Smooth muscle cell of the pulmonary artery (primary cell): Measurements from ENCODE around the gene TTC6. TPM values are rescaled to one million over a fixed set of nuclear protein-coding genes. Genes with fewer than 3 reads are reported as not detected.

Source experiments
- total RNA-seq: library from RNA; depleted of rRNA; stranded (reverse); fragments of >200 nt; gene quantifications from 2 replicates; pipeline ENCODE4 v1.2.3, GENCODE V29; 2014

TTC6 gene, protein sequence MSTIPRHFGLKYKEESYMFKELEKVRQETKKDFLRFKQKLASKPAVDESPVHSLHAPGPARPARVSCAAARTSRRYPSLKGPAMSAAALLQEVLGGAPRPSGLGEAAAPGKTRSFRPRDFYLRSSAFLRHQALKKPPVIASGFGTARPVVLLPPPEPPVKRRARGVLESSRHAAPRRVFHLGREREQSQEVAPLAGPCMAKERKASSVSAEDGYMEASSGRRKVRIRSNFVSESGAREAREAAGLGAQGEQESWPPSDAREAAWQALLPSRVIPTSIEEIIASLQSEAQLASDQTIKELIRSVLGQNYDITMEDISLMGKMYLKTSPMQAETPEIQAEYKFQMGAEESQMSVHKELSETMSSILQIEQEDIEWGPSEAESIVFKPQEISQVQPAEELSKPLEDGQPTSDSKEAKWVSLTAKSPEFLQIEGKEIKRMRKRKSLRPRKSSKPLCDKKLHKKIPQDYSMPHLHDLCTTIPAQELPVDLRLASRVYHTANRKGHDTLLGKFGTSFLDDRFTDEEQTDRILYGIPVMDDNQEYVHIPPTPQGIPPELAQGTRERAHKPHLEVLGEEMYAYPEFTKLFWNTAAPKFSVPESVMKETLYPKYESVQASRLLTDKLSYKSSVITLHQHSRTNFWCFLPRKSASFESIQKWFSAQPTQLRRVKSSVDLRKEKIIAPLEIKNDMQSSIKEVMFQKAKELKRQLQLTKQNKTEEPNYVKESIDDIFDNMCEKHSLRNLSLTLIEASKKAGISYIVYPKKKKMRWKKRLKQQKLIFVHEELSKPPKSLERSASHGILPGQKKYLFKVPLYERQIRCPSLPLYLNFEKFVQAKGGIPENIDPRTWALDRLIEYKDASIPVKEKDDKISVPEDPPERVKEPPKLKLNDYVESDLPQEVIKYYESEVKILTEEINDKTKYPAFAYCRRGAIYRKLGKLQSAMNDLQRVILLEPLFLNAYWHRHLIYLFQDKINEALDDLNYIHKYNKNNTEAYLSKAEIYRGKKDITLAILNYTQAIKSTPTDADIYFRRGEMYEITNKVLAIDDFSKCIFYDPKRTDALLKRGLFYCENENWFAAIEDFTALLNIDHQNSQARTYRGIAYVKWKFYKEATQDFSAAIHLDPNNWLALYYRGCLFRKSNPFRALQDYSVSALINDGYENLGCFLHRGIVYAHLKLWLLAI (N-terminal part only)
- not detected in 2 replicates for total RNA-seq

DNA sequence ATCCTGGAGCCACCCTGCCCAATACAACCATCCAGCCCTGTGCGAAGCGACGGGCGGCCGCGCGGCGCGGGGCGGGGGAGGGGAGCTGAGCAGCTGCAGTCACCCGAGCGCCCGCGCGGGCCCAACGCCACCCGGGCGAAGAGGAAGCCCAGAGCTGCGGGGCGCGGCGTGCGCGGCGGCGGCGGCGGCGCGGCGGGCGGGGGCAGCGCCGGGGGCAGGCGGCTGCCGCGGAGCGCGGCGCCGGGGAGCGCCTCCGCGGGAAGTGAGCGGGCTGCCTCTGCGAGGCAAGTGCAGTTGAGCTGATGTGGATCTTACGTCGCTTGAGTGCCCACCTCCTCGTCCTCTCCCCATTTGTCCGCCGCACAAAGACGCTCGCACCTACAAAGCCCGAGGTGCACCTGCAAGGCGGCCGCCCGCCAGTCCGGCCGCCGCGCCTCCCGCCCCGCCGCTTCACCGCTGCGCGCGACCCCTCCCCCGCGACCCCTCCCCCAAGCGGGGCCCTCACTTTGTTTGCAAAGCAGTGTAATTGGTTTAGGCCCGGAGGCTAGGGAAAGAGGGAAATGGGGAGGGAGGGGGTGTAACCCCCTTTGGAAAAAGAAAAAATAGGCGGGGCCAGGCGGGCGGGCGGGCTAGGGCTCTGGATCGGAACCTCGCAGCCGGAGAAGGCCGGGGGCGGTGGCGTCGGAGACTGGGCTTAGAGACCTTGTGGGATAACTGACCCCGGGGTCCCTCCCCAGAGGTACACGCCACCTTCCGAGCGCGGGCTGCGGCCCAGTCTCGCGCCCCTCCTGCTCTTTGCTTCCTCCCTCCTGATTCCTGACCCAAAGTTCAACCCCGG, at the start of gene TTC6, which contains the start of gene FOXA1:
TTC6 (plus strand) TSS at position 659 of the 838 bp plus-strand sequence. CDS start 26,436 bp downstream, outside the sequence.
FOXA1 (minus strand) TSS at position 279 of the 838 bp plus-strand sequence; CDS start at position 2, 277 bp downstream.

Other genes with a start within 250 kb of the TTC6 start
- gene FOXA1, start 380 bp upstream of the TTC6 start, total RNA-seq = not detected in 2 replicates